IPS-18c (cell line): ENCODE data around the gene SERGEF.
"Not testable (repeated sequence)": the region's sequence is repeated elsewhere in the genome, so short reads cannot be mapped to it uniquely, and the experiment has no call there.

Experiments used
- H3K4me3 ChIP-seq: 2 replicates; pipeline ENCODE4 v1.7.0; 2013; ENCODE audit warnings: low read depth, mild to moderate bottlenecking, low read length, moderate library complexity; ENCODE audit not compliant: insufficient read depth
- H3K9me3 ChIP-seq: one replicate; pipeline ENCODE4 v1.6.1; 2013; ENCODE audit warnings: mild to moderate bottlenecking, low read length, moderate library complexity; ENCODE audit not compliant: control insufficient read depth, insufficient read depth

SERGEF gene

GRCh38 chr11:18010121-18010670, 2.7 kb downstream of the SERGEF start:
- Histone ChIP-seq H3K4me3 (no peak overlapping the region), H3K9me3 (no peaks in the 10 kb centered on the region)

GRCh38 chr11:18005376-18006129, 7.3 kb downstream of the SERGEF start:
- H3K4me3 ChIP-seq, result no peak overlapping the region
- no peaks in the 10 kb centered on the region for H3K9me3 ChIP-seq

GRCh38 chr11:18001191-18001590, 11.7 kb downstream of the SERGEF start:
- no peaks in the 10 kb centered on the region for H3K9me3 ChIP-seq

GRCh38 chr11:18000760-18001159, 12.1 kb downstream of the SERGEF start:
- no peak overlapping the region for H3K4me3 ChIP-seq
- no peaks in the 10 kb centered on the region for H3K9me3 ChIP-seq

More at GRCh38 chr11:18001191-18001590, 11.7 kb downstream of the SERGEF start:
- H3K4me3 ChIP-seq, result no peak overlapping the region

GRCh38 chr11:18000128-18000527, 12.7 kb downstream of the SERGEF start:
- not testable (repeated sequence) for H3K9me3 ChIP-seq, H3K4me3 ChIP-seq

GRCh38 chr11:17992916-17993315, 19.9 kb downstream of the SERGEF start:
- H3K4me3 ChIP-seq, result no peak overlapping the region
- H3K9me3 ChIP-seq, result no peaks in the 10 kb centered on the region

GRCh38 chr11:17991783-17992433, 20.9 kb downstream of the SERGEF start:
- Histone ChIP-seq H3K4me3 (no peak overlapping the region), H3K9me3 (no peaks in the 10 kb centered on the region)

- Histone ChIP-seq H3K9me3 (no peaks in the 10 kb centered on the region), H3K4me3 (no peak overlapping the region)
These were observed 23.5 kb downstream of the SERGEF start for GRCh38 chr11:17989306-17989705.

GRCh38 chr11:17988465-17988864, 24.4 kb downstream of the SERGEF start:
- no peaks in the 10 kb centered on the region for H3K9me3 ChIP-seq

GRCh38 chr11:17987826-17988225, 25.0 kb downstream of the SERGEF start:
- H3K4me3 ChIP-seq, result no peak overlapping the region
- no peaks in the 10 kb centered on the region for H3K9me3 ChIP-seq

More at GRCh38 chr11:17988465-17988864, 24.4 kb downstream of the SERGEF start:
- no peak overlapping the region for H3K4me3 ChIP-seq

- H3K9me3 ChIP-seq, result no peaks in the 10 kb centered on the region
- no peak overlapping the region for H3K4me3 ChIP-seq
These were observed 26.1 kb downstream of the SERGEF start for GRCh38 chr11:17986711-17987220.

GRCh38 chr11:17986007-17986710, 26.7 kb downstream of the SERGEF start:
- Histone ChIP-seq H3K9me3 (no peaks in the 10 kb centered on the region), H3K4me3 (no peak overlapping the region)

- Histone ChIP-seq H3K4me3 (no peak overlapping the region), H3K9me3 (no peaks in the 10 kb centered on the region)
These were observed 27.3 kb downstream of the SERGEF start for GRCh38 chr11:17985517-17985916.

- Histone ChIP-seq H3K4me3 (no peak overlapping the region), H3K9me3 (no peaks in the 10 kb centered on the region)
These were observed 29.3 kb downstream of the SERGEF start for GRCh38 chr11:17983569-17983968.

GRCh38 chr11:17979770-17980371, 33.0 kb downstream of the SERGEF start:
- H3K4me3 ChIP-seq, result no peak overlapping the region

GRCh38 chr11:17978553-17979287, 34.1 kb downstream of the SERGEF start:
- no peaks in the 10 kb centered on the region for H3K9me3 ChIP-seq

More at GRCh38 chr11:17979770-17980371, 33.0 kb downstream of the SERGEF start:
- H3K9me3 ChIP-seq, result no peaks in the 10 kb centered on the region

More at GRCh38 chr11:17978553-17979287, 34.1 kb downstream of the SERGEF start:
- H3K4me3 ChIP-seq, result no peak overlapping the region
